Right lobe of liver (tissue), 4 donors: ENCODE results near the gene TBX10.

ENCODE experiments used
- POLR2A ChIP-seq: fragments of 450-650 bp; IDR thresholded peaks from one replicate; pipeline ENCODE4 v1.6.1; 2017; ENCODE audit warnings: antibody characterized with exemption, mild to moderate bottlenecking
- TF ChIP-seq, protein P1 (sequence below), 4 donors: fragments of 200-600 bp in 3 of 4; fragments of 450-650 bp in 1 of 4; IDR thresholded peaks; one replicate each; pipeline versions ENCODE4 v1.5.1 to v1.8.0; 2016 to 2022; ENCODE audit warnings: antibody characterized with exemption in 4 of 4, mild to moderate bottlenecking in 2 of 4
- donor health status: DM: no; HTN: no; CAD: no.
- donor health status: DM: no; HTN: no; CAD: no.
- donor health status: DM: no; HTN: yes; CAD: no.

DNA sequence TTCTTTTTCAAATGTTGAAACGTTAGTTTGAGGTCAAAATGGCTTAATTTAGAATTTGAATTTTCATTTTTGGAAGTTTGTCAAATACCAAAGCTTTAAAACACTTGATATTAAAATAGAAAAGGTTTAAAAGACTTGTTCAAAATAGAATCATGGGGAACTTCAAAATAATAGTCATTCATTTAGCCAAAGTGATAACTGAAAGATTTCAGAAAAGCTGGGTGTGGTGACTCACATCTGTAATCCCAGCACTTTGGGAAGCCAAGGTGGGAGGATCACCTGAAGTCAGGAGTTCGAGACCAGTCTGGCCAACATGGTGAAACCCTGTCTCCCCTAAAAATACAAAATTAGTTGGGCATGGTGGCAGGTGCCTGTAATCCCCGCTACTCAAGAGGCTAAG is 45.1 kb downstream of the TBX10 start:
- no peak for TF ChIP-seq POLR2A
- TF ChIP-seq, protein P1, sequence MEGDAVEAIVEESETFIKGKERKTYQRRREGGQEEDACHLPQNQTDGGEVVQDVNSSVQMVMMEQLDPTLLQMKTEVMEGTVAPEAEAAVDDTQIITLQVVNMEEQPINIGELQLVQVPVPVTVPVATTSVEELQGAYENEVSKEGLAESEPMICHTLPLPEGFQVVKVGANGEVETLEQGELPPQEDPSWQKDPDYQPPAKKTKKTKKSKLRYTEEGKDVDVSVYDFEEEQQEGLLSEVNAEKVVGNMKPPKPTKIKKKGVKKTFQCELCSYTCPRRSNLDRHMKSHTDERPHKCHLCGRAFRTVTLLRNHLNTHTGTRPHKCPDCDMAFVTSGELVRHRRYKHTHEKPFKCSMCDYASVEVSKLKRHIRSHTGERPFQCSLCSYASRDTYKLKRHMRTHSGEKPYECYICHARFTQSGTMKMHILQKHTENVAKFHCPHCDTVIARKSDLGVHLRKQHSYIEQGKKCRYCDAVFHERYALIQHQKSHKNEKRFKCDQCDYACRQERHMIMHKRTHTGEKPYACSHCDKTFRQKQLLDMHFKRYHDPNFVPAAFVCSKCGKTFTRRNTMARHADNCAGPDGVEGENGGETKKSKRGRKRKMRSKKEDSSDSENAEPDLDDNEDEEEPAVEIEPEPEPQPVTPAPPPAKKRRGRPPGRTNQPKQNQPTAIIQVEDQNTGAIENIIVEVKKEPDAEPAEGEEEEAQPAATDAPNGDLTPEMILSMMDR (IDR thresholded peaks at IDR 0.05) = no peak
